GM21825 (cell line): ENCODE data around the gene HINT1.
A peak's percentile ranks its signal among the peaks of the same experiment; 100 is the strongest.
"Not testable (repeated sequence)": the region's sequence is repeated elsewhere in the genome, so short reads cannot be mapped to it uniquely, and the experiment has no call there.

ENCODE experiments used
- ATAC-seq: cut with Tn5 transposase; IDR thresholded peaks from one replicate; pipeline ENCODE4 v1.9.1; 2021; ENCODE audit warnings: mild to moderate bottlenecking, moderate library complexity; ENCODE audit not compliant: unreplicated experiment

Gene HINT1

GRCh38 chr5:131171276-131171810 is 6.3 kb upstream of the HINT1 start:
- ATAC-seq = no peak

GRCh38 chr5:131170540-131171275 is 5.7 kb upstream of the HINT1 start, which contains the start of gene LYRM7:
Gene LYRM7, plus strand, starts transcription at chr5:131170944. Its CDS starts 77 bp downstream, at chr5:131171021.
- ATAC-seq = peak; percentile 98

DNA sequence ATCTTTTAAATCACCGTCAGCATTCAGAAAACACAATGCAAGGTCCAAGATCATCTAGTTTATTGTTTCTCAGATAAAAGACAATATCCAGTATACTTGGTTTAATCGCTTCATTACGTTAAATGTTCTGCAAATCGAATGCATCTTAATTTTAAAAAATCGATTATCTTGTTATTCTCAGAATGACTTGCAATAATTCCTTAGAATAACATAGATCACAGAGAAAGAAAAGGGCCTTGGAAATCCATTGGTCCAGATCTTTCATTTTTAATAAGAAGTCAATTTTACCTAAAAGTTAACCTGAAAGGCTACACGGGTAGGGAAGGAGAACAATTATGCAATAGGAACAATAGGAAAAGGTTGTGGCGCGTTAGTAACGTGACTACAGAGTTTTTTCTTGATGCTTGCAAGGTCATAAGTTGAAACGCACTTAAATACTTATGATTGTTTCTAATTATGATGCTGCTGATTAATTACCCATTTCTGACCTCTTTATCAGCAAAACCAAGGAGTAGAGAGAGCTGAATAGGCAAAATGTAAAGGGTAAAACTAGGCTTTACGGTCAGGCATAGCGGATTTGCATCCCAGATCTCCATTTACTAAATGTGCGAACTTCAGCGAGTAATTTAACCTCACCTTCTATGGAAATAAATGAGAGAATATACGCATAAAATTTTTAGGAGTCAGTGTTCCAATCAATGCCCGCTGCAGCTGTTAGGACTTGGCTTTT is 4.9 kb upstream of the HINT1 start:
- no peak for ATAC-seq

DNA sequence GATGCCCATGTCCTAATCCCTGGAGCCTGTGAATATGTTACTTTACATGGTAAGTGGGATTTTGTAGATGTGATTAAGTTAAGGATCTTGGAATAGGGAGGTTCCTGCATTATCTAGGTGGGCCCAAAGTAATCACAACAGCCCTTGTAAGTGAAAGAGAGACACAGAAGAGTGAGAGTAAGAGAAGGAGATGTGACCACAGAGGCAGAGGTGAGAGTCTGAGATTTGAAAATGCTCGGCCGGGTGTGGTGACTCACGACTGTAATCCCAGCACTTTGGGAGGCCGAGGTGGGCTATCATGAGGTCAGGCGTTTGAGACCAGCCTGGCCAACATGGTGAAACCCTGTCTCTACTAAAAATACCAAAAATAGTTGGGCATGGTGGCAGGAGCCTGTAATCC is 2.6 kb upstream of the HINT1 start:
- ATAC-seq = no peak

DNA sequence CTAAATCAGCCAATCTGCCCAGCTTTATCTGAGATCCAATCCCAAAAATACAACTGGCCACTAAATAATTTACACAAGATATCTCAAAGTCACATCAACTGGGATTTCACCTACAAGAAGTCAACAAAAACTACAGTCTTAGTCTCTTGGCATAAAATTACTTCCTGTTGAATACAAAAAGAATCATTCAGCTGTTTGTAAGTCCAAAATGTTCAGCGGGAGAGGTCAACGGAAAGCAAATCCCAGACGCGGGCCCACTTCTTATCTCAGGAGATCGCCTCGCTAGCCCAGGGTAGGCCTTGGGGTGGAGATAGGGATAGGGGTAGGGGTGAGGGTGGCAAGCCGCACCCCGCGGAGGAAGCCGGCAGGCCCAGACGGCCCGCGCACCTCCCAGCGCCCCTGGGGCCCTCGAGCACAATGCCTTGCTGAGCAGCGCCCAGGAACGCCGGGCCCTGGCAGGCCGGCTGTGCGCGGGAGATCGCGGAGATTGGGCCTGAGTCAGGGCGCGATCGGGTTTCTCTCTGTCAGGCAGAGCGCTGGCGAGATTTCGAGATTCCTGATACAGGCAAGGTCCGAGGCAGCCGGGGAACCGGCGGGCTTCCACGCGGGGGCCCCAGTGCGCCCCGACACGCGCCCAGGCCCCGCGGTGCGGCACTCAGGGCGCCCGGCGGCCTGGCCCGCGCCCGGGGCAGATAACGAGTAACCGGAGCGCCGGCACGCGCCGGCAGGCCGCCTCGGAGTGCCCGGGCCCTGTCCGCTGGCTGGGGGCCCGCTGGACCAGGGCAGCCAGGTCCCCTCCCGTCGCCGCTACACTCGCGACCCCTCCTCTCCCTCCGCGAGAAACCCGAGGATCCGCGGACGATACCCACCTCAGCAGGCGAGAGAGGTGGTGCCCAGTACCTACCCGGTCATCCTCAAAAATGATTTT is 601 bp downstream of the HINT1 start:
- ATAC-seq = peak; percentile 66

DNA sequence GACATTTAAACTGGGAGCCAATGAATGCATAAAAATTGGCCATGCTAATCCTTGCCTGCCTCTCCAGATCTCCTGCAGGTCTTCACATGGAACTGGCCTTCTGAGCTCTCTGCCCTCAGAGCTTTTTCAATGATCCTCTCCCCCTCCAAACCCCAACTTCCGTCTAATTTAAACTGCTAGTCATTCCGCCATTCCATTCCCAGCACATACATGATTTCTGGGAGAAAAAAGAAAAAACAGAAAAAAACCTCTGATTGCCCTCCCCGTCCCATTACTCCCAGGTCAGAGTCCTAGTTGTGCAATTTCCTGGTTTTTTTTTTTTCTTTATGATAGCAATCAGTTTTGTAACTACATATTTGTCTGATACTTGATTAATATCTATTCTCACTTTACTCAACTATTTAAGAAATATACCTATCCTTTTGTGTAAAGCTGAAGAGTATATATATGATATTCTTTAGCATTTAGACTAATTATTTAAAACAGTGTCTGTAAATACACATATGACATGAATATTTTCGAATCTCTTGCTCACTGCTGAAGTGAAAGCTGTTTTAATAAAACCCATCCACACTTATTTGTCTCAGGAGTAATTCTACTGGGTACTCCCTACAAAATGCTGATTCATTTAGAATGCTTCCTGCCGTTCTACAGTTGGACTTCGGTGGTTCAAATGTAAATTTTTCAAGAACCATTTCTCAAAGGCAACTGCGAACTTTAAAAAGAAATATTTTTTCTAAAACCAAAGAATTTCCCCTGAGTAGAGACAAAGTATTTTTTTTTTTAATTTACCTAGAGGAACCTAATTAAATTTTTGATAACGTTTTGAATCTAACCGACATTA is 1.6 kb downstream of the HINT1 start:
- no peak for ATAC-seq

- no peak for ATAC-seq
Observed at GRCh38 chr5:131160134-131160533, 4.9 kb downstream of the HINT1 start.

GRCh38 chr5:131156957-131157356 is 8.1 kb downstream of the HINT1 start:
- ATAC-seq = no peak

- ATAC-seq = no peak
Observed at GRCh38 chr5:131156385-131156784, 8.7 kb downstream of the HINT1 start.

DNA sequence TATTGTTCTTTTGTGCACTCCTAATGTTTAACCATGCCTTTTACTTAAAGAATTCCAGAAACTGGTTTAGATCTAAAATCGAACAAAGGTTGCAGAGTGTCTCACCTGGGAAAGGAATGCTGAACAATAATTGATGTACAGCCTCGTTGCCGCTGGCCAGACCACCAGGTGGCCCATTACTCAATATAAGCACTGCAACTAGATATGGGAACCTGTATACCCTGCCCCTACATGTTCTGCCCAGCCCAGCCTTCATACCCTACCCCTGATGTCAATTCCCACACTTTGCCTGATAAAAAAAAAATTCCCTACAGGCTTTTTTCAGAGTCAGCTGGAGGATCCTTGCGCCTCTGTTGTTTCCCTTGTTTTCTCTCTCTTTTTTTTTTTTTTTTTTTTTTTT is 13.8 kb downstream of the HINT1 start:
- no peak for ATAC-seq

- ATAC-seq = no peak
Observed at GRCh38 chr5:131150408-131150807, 14.6 kb downstream of the HINT1 start.

GRCh38 chr5:131148835-131149234 is 16.2 kb downstream of the HINT1 start:
- ATAC-seq = no peak

GRCh38 chr5:131147258-131147657 is 17.8 kb downstream of the HINT1 start:
- ATAC-seq = no peak

- ATAC-seq = no peak
Observed at GRCh38 chr5:131142970-131143617, 22.0 kb downstream of the HINT1 start.

GRCh38 chr5:131139321-131139720 is 25.7 kb downstream of the HINT1 start:
- ATAC-seq = no peak

GRCh38 chr5:131138406-131138805 is 26.6 kb downstream of the HINT1 start:
- not testable (repeated sequence) for ATAC-seq

DNA sequence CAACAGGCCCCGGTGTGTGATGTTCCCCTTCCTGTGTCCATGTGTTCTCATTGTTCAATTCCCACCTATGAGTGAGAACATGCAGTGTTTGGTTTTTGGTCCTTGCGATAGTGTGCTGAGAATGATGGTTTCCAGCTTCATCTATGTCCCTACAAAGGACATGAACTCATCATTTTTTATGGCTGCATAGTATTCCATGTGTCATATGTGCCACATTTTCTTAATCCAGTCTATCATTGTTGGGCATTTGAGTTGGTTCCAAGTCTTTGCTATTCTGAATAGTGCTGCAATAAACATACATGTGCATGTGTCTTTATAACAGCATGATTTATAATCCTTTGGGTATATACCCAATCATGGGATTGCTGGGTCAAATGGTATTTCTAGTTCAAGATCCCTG is 32.0 kb downstream of the HINT1 start:
- ATAC-seq = not testable (repeated sequence)

DNA sequence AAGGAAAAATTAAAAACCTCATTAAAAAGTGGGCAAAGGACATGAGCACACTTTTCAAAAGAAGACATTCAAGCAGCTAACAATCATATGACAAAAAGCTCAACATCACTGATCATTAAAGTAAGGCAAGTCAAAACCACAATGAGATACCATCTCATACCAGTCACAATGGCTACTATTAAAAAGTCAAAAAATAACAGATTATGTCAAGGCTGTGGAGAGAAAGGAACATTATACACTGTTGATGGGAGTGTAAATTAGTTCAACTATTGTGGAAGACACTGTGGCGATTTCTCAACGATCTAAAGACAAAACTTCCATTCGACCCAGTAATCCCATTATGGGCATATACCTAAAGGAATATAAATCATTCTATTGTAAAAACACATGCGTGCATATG is 35.8 kb downstream of the HINT1 start:
- no peak for ATAC-seq

GRCh38 chr5:131127244-131127643 is 37.8 kb downstream of the HINT1 start:
- not testable (repeated sequence) for ATAC-seq

GRCh38 chr5:131114754-131115153 is 50.3 kb downstream of the HINT1 start:
- no peak for ATAC-seq
